OCI-LY7 (cell line): ENCODE measurements around the gene HSPA2. TPM values are rescaled to one million over a fixed set of nuclear protein-coding genes. Genes with fewer than 3 reads are reported as not detected.
A peak's percentile ranks its signal among the peaks of the same experiment; 100 is the strongest.

ENCODE experiments used
- BruUV-seq: library from RNA; stranded (reverse); fragments of 400-500 nt; replicated peaks from 2 replicates; lab custom pipeline; 2021; lab: Mats Ljungman, UMichigan
- CTCF ChIA-PET: fragments of 300-600 bp; sonication (Branson Sonifier 250); formaldehyde crosslinking; loops from one replicate; lab custom pipeline; 2022; ENCODE audit warnings: antibody characterized with exemption; ENCODE audit not compliant: unreplicated experiment; lab: Charles Lee
- POLR2A ChIA-PET: fragments of 300-600 bp; sonication (Branson Sonifier 250); formaldehyde crosslinking; loops from one replicate; lab custom pipeline; 2022; ENCODE audit warnings: antibody characterized with exemption; lab: Charles Lee
- DNase-seq: peaks from one replicate; pipeline ENCODE4 v3.0.0-alpha.2; 2015; ENCODE audit warnings: low spot score
- H2AFZ ChIP-seq: fragments of 200-600 bp; sonication (generic), shearing (Covaris generic); 2 replicates; pipeline ENCODE4 v1.6.1; 2014; ENCODE audit warnings: mild to moderate bottlenecking, antibody characterized with exemption, low read length, moderate library complexity
- H3K27ac ChIP-seq: fragments of 200-600 bp; sonication (generic); 2 replicates; pipeline ENCODE4 v1.5.1; 2014; ENCODE audit warnings: mixed run types, low read depth, mild to moderate bottlenecking, moderate library complexity, low read length, inconsistent platforms; ENCODE audit not compliant: poor library complexity, severe bottlenecking
- H3K36me3 ChIP-seq: fragments of 200-600 bp; sonication (generic); 2 replicates; pipeline ENCODE4 v1.6.1; 2014; ENCODE audit warnings: mild to moderate bottlenecking, antibody characterized with exemption, low read length, moderate library complexity, mixed read lengths; ENCODE audit not compliant: insufficient read depth
- H3K4me1 ChIP-seq: fragments of 200-600 bp; sonication (generic); 2 replicates; pipeline ENCODE4 v1.5.1; 2014; ENCODE audit warnings: mild to moderate bottlenecking, low read length; ENCODE audit not compliant: insufficient read depth, poor library complexity, severe bottlenecking
- H3K4me2 ChIP-seq: fragments of 200-600 bp; sonication (generic); 2 replicates; pipeline ENCODE4 v1.6.1; 2014; ENCODE audit warnings: mild to moderate bottlenecking, low read length
- H3K4me3 ChIP-seq: fragments of 200-600 bp; sonication (generic); 2 replicates; pipeline ENCODE4 v1.5.1; 2014; ENCODE audit warnings: mild to moderate bottlenecking, low read depth, low read length; ENCODE audit not compliant: poor library complexity, severe bottlenecking
- H3K79me2 ChIP-seq: fragments of 200-600 bp; sonication (generic); 2 replicates; pipeline ENCODE4 v1.6.1; 2016; ENCODE audit warnings: low read depth, mild to moderate bottlenecking, low read length, moderate library complexity, mixed read lengths; ENCODE audit not compliant: insufficient read depth
- H3K9me2 ChIP-seq: fragments of 200-600 bp; sonication (generic); 2 replicates; pipeline ENCODE4 v1.6.1; 2016; ENCODE audit warnings: mild to moderate bottlenecking, low read length, mixed read lengths; ENCODE audit not compliant: insufficient read depth
- H3K9me3 ChIP-seq: fragments of 200-600 bp; sonication (generic); 2 replicates; pipeline ENCODE4 v1.6.1; 2014; ENCODE audit warnings: mild to moderate bottlenecking, mixed run types, low read length, mixed read lengths
- H4K20me1 ChIP-seq: fragments of 200-600 bp; sonication (generic); 2 replicates; pipeline ENCODE4 v1.6.1; 2014; ENCODE audit warnings: mild to moderate bottlenecking, antibody characterized with exemption, low read length, moderate library complexity, mixed read lengths; ENCODE audit not compliant: insufficient read depth
- CTCF ChIP-seq: fragments of 200-600 bp; sonication (generic); conservative IDR thresholded peaks from 2 replicates; pipeline ENCODE4 v1.5.1; 2014; ENCODE audit warnings: mild to moderate bottlenecking, antibody characterized with exemption, low read length, moderate library complexity, mixed read lengths
- EZH2phosphoT487 ChIP-seq: fragments of 200-600 bp; sonication (generic); IDR thresholded peaks from 2 replicates; pipeline ENCODE4 v1.6.1; 2018; ENCODE audit warnings: low read depth, borderline replicate concordance, mild to moderate bottlenecking, mixed run types, antibody characterized with exemption, low read length, moderate library complexity, mixed read lengths
- intact Hi-C: fragments of 100-400 bp; cut with micrococcal nuclease; formaldehyde crosslinking; loops from one replicate; pipeline ENCODE4 v1.10.0; 2022; ENCODE audit not compliant: unreplicated experiment
- total RNA-seq, 2 experiments: library from RNA; depleted of rRNA in 1 of 2; stranded (reverse); fragments of >200 nt in 1 of 2; shearing (Covaris generic) in 1 of 2; gene quantifications; 2 replicates each; pipeline ENCODE4 v1.2.3, GENCODE V29; 2014 to 2022

Gene HSPA2
- total RNA-seq, 2 experiments from 2014 or later = 0.36 to 0.54 TPM

DNA sequence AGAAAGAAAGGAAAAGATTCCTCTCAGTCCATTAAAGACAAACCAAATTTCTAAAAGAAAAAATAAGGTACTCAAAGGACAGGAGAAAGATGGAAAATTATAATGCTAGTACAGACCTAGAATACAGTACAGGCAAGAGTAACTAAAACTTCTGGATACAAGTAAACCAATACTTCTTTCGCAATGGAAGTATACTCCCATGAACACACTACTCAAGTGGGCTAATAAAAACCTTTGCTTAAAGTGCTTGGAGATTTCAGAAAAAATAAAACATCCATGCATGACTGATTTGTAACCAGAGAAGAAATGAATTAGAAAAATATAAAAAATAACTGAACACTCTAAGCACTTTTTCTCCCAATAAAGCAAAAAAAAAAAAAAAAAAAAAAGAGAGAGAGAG is 40.5 kb upstream of the HSPA2 start:
- Histone ChIP-seq H3K9me3 (no peaks in the 10 kb centered on the region), H4K20me1 (peaks cover 16% of the 10 kb centered on the region; the same call in 1 of the 2 replicates), H3K9me2 (no peaks in the 10 kb centered on the region), H3K4me1 (peaks cover 34% of the 10 kb centered on the region), H3K4me3 (peak overlapping the region; percentile 6), H2AFZ (no peak overlapping the region), H3K4me2 (peak overlapping the region; percentile 99), H3K79me2 (peaks cover 67% of the 10 kb centered on the region), H3K36me3 (peaks cover 42% of the 10 kb centered on the region), H3K27ac (no peak overlapping the region)
- TF ChIP-seq CTCF = no peak
- TF ChIP-seq EZH2phosphoT487 = no peak
- POLR2A ChIA-PET = interaction anchor here (3.1 kb wide), 1 partner anchor 9 kb away, joined by 13 read pairs; no protein-coding TSS in a partner anchor
- CTCF ChIA-PET = no interaction called here
- intact Hi-C loops = loop anchor here (5.0 to 10.0 kb wide), 2 partner anchors 648 to 775 kb away; partner anchors contain the start of genes SGPP1 and SYNE2
- DNase-seq = no peak
- no TSS peak for BruUV-seq

GRCh38 chr14:64501411-64502171 is 39.0 kb upstream of the HSPA2 start:
- BruUV-seq = no TSS peak
- H3K79me2 ChIP-seq = peaks cover 77% of the 10 kb centered on the region

More at GRCh38 chr14:64501411-64502171, 39.0 kb upstream of the HSPA2 start:
- ChIA-PET POLR2A (interaction anchor here (0.5 to 3.1 kb wide), 10 partner anchors 11 to 782 kb away, joined by 3 to 13 read pairs (median 4); partner anchors contain the start of gene MTHFD1), CTCF (interaction anchor here (0.9 kb wide), 1 partner anchor 114 kb away, joined by 3 read pairs; no protein-coding TSS in a partner anchor)
- peak overlapping the region; percentile 96 for H3K27ac ChIP-seq
- TF ChIP-seq CTCF (no peak), EZH2phosphoT487 (no peak)
- H3K9me2 ChIP-seq = no peaks in the 10 kb centered on the region
- no peaks in the 10 kb centered on the region for H3K9me3 ChIP-seq
- peak overlapping the region; percentile 99 for H3K4me2 ChIP-seq
- peak overlapping the region; percentile 6; the same call in 1 of the 2 replicates for H2AFZ ChIP-seq
- peaks cover 32% of the 10 kb centered on the region for H3K36me3 ChIP-seq
- peak overlapping the region; percentile 87 for H3K4me3 ChIP-seq
- DNase-seq = peak; percentile 28
- intact Hi-C loops = loop anchor here (2.0 to 10.0 kb wide), 4 partner anchors 113 to 777 kb away; partner anchors contain the start of genes MTHFD1, SGPP1 and SYNE2
- H3K4me1 ChIP-seq = peaks cover 42% of the 10 kb centered on the region
- peaks cover 24% of the 10 kb centered on the region for H4K20me1 ChIP-seq
